Measurements from ENCODE around the gene METTL17. TPM values are rescaled to one million over a fixed set of nuclear protein-coding genes. Genes with fewer than 3 reads are reported as not detected.

METTL17 gene
- total RNA-seq, 2 experiments from 2014 or later = 88.4 to 92.0 TPM

DNA sequence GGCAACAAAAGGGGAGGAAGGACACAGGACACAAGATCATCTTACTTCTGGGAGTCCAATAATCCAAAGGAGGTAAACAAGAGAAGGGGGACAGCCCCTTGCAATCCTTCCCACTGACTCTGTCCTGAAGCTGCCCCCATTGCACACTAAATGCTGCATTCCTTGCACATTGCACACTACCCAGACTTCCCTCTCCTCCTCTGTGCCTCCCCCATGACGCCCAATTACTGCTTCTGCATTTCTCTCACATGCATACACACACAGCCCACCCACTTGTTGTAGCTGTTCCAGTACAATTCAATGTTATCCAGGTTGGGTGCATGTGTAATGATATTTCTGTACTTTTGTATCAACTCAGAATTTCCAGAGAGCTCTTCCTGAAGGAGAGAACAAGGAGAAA, 29.6 kb downstream of the METTL17 start:
- POLR2A ChIA-PET = interaction anchor here (1.0 kb wide), 1 partner anchor 46 kb away, joined by 4 read pairs; no protein-coding TSS in a partner anchor
- H3K9me3 Mint-ChIP-seq = no peaks in the 10 kb centered on the region
- peaks cover 9% of the 10 kb centered on the region for H3K4me1 Mint-ChIP-seq (ENCODE audit: low read depth)

DNA sequence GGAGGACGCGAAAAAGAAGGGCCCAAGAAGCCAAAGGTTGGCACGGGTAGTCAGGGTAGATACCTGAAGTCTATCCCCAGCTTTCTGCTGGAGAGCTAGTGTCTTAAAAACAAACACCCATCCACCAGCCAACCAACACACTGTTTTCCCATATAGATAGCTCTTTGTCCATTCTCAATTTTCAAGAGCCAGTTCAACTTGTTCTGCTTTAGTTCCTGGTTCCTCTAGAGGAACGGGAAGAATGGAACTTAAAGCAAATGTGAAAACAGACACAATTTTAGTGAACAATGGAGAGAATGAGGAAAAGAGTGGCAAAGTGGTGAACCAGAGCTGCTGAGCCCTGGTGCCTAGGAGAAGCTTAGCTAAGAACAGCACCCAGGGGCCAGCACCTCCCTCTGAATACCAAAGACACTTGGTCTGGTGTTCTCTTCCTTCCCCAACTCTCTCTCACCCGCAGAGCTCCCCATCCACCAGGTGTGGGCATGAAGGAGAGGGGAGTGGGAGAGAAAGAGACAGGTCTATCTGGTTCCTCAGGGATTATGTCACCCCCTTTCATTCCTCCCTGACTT, 31.3 kb downstream of the METTL17 start:
- Mint-ChIP-seq H3K4me3 (no peak overlapping the region), H3K4me1 (ENCODE audit: low read depth) (peaks cover 12% of the 10 kb centered on the region), H3K36me3 (ENCODE audit: low read depth) (no peaks in the 10 kb centered on the region), H3K9me3 (no peaks in the 10 kb centered on the region), H3K27ac (no peak overlapping the region), H3K27me3 (peaks cover 2% of the 10 kb centered on the region)
- POLR2A ChIA-PET = no interaction called here
- intact Hi-C loops (cut with micrococcal nuclease) = no loop called here
- DNase-seq (no peak), ATAC-seq (no peak)
- CTCF ChIA-PET = interaction anchor here (0.6 to 15.2 kb wide), 6 partner anchors 20 to 86 kb away, joined by 3 to 267 read pairs (median 213); partner anchors contain the start of genes RNASE7, SLC39A2, TMEM253 and ZNF219
- TF ChIP-seq, protein P1, sequence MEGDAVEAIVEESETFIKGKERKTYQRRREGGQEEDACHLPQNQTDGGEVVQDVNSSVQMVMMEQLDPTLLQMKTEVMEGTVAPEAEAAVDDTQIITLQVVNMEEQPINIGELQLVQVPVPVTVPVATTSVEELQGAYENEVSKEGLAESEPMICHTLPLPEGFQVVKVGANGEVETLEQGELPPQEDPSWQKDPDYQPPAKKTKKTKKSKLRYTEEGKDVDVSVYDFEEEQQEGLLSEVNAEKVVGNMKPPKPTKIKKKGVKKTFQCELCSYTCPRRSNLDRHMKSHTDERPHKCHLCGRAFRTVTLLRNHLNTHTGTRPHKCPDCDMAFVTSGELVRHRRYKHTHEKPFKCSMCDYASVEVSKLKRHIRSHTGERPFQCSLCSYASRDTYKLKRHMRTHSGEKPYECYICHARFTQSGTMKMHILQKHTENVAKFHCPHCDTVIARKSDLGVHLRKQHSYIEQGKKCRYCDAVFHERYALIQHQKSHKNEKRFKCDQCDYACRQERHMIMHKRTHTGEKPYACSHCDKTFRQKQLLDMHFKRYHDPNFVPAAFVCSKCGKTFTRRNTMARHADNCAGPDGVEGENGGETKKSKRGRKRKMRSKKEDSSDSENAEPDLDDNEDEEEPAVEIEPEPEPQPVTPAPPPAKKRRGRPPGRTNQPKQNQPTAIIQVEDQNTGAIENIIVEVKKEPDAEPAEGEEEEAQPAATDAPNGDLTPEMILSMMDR (IDR thresholded peaks at IDR 0.05) = no peak

More for the DNA sequence above, 29.6 kb downstream of the METTL17 start:
- no peak for DNase-seq
- TF ChIP-seq, protein P1 (IDR thresholded peaks at IDR 0.05) = no peak
- no peaks in the 10 kb centered on the region for H3K36me3 Mint-ChIP-seq (ENCODE audit: low read depth)
- peaks cover 2% of the 10 kb centered on the region for H3K27me3 Mint-ChIP-seq
- CTCF ChIA-PET = interaction anchor here (0.7 to 15.2 kb wide), 10 partner anchors 9 to 117 kb away, joined by 3 to 267 read pairs (median 5); partner anchors contain the start of genes RNASE7, SLC39A2, TMEM253 and ZNF219
- intact Hi-C loops (cut with micrococcal nuclease) = no loop called here
- H3K4me3 Mint-ChIP-seq = no peak overlapping the region
- H3K27ac Mint-ChIP-seq = no peak overlapping the region
- ATAC-seq = no peak

GRCh38 chr14:21022686-21023085, 32.9 kb downstream of the METTL17 start:
- Mint-ChIP-seq H3K9me3 (no peaks in the 10 kb centered on the region), H3K4me1 (ENCODE audit: low read depth) (peaks cover 12% of the 10 kb centered on the region), H3K4me3 (no peak overlapping the region), H3K27ac (no peak overlapping the region), H3K27me3 (peaks cover 2% of the 10 kb centered on the region), H3K36me3 (ENCODE audit: low read depth) (no peaks in the 10 kb centered on the region)
- TF ChIP-seq, protein P1 (IDR thresholded peaks at IDR 0.05) = no peak
- DNase-seq (no peak), ATAC-seq (no peak)
- intact Hi-C loops (cut with micrococcal nuclease) = no loop called here
- POLR2A ChIA-PET = interaction anchor here (1.2 kb wide), 2 partner anchors 8 to 80 kb away, joined by 3 to 7 read pairs; no protein-coding TSS in a partner anchor
- CTCF ChIA-PET = interaction anchor here (0.8 to 15.2 kb wide), 5 partner anchors 8 to 82 kb away, joined by 3 to 224 read pairs (median 12); partner anchors contain the start of gene ZNF219

DNA sequence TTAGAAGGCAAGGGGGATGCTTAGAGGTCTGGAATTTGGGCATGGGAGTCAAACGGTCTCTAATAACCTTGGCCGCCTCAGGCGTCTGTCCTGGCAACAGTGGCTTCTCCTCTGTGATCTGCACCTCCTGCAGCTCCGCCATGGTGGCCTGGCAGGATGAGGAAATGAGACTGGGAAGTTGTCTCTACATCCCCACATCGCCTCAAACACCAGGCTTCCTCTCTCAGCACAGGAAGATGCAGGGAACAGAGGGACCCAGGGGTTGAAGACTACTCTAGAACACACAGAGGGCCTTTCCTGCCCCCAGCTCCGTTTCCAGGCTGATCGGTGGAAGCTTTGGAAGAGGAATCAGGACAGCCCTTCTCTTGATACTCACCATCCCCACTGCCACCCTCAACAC, 33.4 kb downstream of the METTL17 start:
- Mint-ChIP-seq H3K27me3 (peaks cover 2% of the 10 kb centered on the region), H3K4me3 (no peak overlapping the region), H3K9me3 (no peaks in the 10 kb centered on the region), H3K27ac (no peak overlapping the region), H3K36me3 (ENCODE audit: low read depth) (no peaks in the 10 kb centered on the region), H3K4me1 (ENCODE audit: low read depth) (peaks cover 12% of the 10 kb centered on the region)
- ChIA-PET POLR2A (interaction anchor here (1.1 to 1.2 kb wide), 3 partner anchors 8 to 80 kb away, joined by 3 to 7 read pairs (median 3); no protein-coding TSS in a partner anchor), CTCF (interaction anchor here (0.8 to 15.2 kb wide), 8 partner anchors 8 to 81 kb away, joined by 3 to 224 read pairs (median 4); partner anchors contain the start of gene ZNF219)
- no peak for DNase-seq
- intact Hi-C loops (cut with micrococcal nuclease) = no loop called here
- TF ChIP-seq, protein P1 (IDR thresholded peaks at IDR 0.05) = no peak
- no peak for ATAC-seq
